PC-3 (cell line): ENCODE measurements around the gene BCAS3. TPM values are rescaled to one million over a fixed set of nuclear protein-coding genes. Genes with fewer than 3 reads are reported as not detected.

Experiments
- ATAC-seq: fragments of 200-7000 bp; cut with Tn5 transposase; 2 replicates; pipeline ENCODE4 v1.9.1; 2020; ENCODE audit warnings: mild to moderate bottlenecking, moderate library complexity
- BruUV-seq: library from RNA; stranded (reverse); fragments of 400-500 nt; replicated peaks from 2 replicates; lab custom pipeline; 2021; lab: Mats Ljungman, UMichigan
- CTCF ChIA-PET: fragments of 300-600 bp; sonication (Branson Sonifier 250); formaldehyde crosslinking; loops from one replicate; lab custom pipeline; 2022; ENCODE audit warnings: antibody characterized with exemption; lab: Charles Lee
- POLR2A ChIA-PET: fragments of 300-600 bp; sonication (Branson Sonifier 250); formaldehyde crosslinking; loops from one replicate; lab custom pipeline; 2022; ENCODE audit warnings: antibody characterized with exemption; ENCODE audit not compliant: unreplicated experiment; lab: Charles Lee
- DNase-seq: peaks from one replicate; pipeline ENCODE4 v3.0.0-alpha.2; 2015
- H2AFZ ChIP-seq: fragments of 300-600 bp; sonication (generic); 2 replicates; pipeline ENCODE4 v1.6.0; 2016; ENCODE audit warnings: antibody characterized with exemption, low read length
- H3F3A ChIP-seq: fragments of 300-600 bp; sonication (generic); one replicate; pipeline ENCODE4 v1.6.0; 2017; ENCODE audit warnings: antibody characterized with exemption, low read length, control low read depth, mild to moderate bottlenecking; ENCODE audit not compliant: unreplicated experiment
- H3K27ac ChIP-seq: fragments of 300-600 bp; sonication (generic); 2 replicates; pipeline ENCODE4 v1.5.1; 2016; ENCODE audit warnings: mild to moderate bottlenecking, low read length
- H3K27me3 ChIP-seq: fragments of 300-600 bp; sonication (generic); 2 replicates; pipeline ENCODE4 v1.6.1; 2016; ENCODE audit warnings: low read length, mixed read lengths
- H3K36me3 ChIP-seq: fragments of 300-600 bp; sonication (generic); 2 replicates; pipeline ENCODE4 v1.6.1; 2016; ENCODE audit warnings: low read depth, mixed run types, low read length, mixed read lengths
- H3K4me1 ChIP-seq: fragments of 300-600 bp; sonication (generic); 2 replicates; pipeline ENCODE4 v1.5.1; 2016; ENCODE audit warnings: low read length; ENCODE audit not compliant: insufficient read depth
- H3K4me2 ChIP-seq: fragments of 300-600 bp; sonication (generic); 2 replicates; pipeline ENCODE4 v1.6.0; 2016; ENCODE audit warnings: low read length
- H3K4me3 ChIP-seq: fragments of 300-600 bp; sonication (generic); 2 replicates; pipeline ENCODE4 v1.5.1; 2016; ENCODE audit warnings: mild to moderate bottlenecking, low read length, mixed read lengths
- H3K79me2 ChIP-seq: fragments of 300-600 bp; sonication (generic); 2 replicates; pipeline ENCODE4 v1.6.1; 2017; ENCODE audit warnings: low read length, mixed read lengths
- H3K9ac ChIP-seq: fragments of 300-600 bp; sonication (generic); 2 replicates; pipeline ENCODE4 v1.6.0; 2016; ENCODE audit warnings: mild to moderate bottlenecking, low read length
- H3K9me2 ChIP-seq: fragments of 300-600 bp; sonication (generic); replicated peaks from 2 replicates; pipeline ENCODE4 v1.6.1; 2016; ENCODE audit warnings: mixed run types, low read length, mixed read lengths
- H3K9me3 ChIP-seq: fragments of 300-600 bp; sonication (generic); 2 replicates; pipeline ENCODE4 v1.6.1; 2016; ENCODE audit warnings: low read length, mixed read lengths
- H4K20me1 ChIP-seq: fragments of 300-600 bp; sonication (generic); 2 replicates; pipeline ENCODE4 v1.6.1; 2016; ENCODE audit warnings: low read length, mixed read lengths
- EZH2 ChIP-seq: fragments of 300-600 bp; sonication (generic); IDR thresholded peaks from one replicate; pipeline ENCODE4 v1.6.1; 2017; ENCODE audit warnings: antibody characterized with exemption, mild to moderate bottlenecking, low read length; ENCODE audit not compliant: unreplicated experiment
- EZH2phosphoT487 ChIP-seq: fragments of 300-600 bp; sonication (generic); IDR thresholded peaks from 2 replicates; pipeline ENCODE4 v1.6.1; 2018; ENCODE audit warnings: mild to moderate bottlenecking, antibody characterized with exemption, low read length, borderline replicate concordance
- intact Hi-C: fragments of 100-400 bp; cut with micrococcal nuclease; formaldehyde crosslinking; loops from 2 replicates; pipeline ENCODE4 v1.9.0; 2023
- total RNA-seq: library from RNA; depleted of rRNA; stranded (reverse); fragments of >200 nt; gene quantifications from 2 replicates; pipeline ENCODE4 v1.2.3, GENCODE V29; 2014
- TF ChIP-seq, protein P1 (sequence below): fragments of 300-600 bp; sonication (generic); conservative IDR thresholded peaks from 2 replicates; pipeline ENCODE4 v1.5.1; 2017; ENCODE audit warnings: antibody characterized with exemption, low read depth, mild to moderate bottlenecking, low read length

BCAS3 gene
- total RNA-seq, 1 experiment from 2014 or later = 25.9 TPM

DNA sequence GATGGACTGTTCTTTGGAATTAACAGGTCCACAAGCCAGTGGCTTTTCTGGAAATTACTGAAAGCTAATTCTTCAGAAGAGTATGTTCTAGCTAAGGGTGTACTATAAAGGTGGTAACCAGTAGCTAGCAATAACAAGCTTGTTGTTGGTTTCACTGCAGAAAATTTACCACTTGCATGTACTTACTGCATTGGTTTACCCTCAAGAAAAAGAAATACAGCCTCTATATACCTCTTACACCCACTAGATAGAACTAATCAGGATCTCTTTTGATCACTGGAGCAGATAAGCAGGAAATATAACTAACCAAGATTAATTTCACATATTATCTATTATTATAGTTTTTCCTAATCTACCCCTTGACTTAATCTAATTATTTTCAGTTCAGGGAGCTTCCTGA, 537.1 kb downstream of the BCAS3 start:
- ATAC-seq = no peak
- ChIA-PET POLR2A (no interaction called here), CTCF (no interaction called here)
- Histone ChIP-seq H3K4me3 (no peak overlapping the region), H3K27ac (no peak overlapping the region), H3F3A (no peaks in the 10 kb centered on the region), H3K4me2 (no peak overlapping the region), H3K9ac (no peak overlapping the region), H3K4me1 (peaks cover 13% of the 10 kb centered on the region), H3K9me3 (no peaks in the 10 kb centered on the region), H4K20me1 (no peaks in the 10 kb centered on the region), H3K27me3 (no peaks in the 10 kb centered on the region), H2AFZ (no peak overlapping the region), H3K9me2 (no peaks in the 10 kb centered on the region), H3K36me3 (no peaks in the 10 kb centered on the region), H3K79me2 (no peaks in the 10 kb centered on the region)
- no peak for DNase-seq
- intact Hi-C loops = no loop called here
- no peak for TF ChIP-seq EZH2
- no peak for TF ChIP-seq EZH2phosphoT487
- TF ChIP-seq, protein P1, sequence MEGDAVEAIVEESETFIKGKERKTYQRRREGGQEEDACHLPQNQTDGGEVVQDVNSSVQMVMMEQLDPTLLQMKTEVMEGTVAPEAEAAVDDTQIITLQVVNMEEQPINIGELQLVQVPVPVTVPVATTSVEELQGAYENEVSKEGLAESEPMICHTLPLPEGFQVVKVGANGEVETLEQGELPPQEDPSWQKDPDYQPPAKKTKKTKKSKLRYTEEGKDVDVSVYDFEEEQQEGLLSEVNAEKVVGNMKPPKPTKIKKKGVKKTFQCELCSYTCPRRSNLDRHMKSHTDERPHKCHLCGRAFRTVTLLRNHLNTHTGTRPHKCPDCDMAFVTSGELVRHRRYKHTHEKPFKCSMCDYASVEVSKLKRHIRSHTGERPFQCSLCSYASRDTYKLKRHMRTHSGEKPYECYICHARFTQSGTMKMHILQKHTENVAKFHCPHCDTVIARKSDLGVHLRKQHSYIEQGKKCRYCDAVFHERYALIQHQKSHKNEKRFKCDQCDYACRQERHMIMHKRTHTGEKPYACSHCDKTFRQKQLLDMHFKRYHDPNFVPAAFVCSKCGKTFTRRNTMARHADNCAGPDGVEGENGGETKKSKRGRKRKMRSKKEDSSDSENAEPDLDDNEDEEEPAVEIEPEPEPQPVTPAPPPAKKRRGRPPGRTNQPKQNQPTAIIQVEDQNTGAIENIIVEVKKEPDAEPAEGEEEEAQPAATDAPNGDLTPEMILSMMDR = no peak
- no TSS peak for BruUV-seq

DNA sequence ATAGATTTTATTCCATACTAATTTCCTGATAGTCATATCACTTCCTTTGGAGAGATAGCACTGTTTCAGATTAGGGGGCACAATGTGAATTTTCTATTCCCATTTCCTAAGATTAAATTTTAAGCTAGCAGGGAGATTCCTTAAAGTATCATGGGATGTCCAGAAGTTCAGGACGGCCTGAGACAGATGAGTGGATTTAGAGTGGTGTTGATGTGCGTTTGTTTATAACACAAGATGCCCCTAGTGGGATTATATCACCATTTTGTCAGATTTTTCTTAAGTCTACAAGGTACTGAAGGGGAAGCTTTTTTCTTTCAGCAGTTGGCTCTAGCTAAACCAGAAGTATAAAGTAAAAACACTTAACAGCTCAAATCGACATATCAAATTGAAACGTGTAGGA, 538.4 kb downstream of the BCAS3 start:
- ATAC-seq (no peak), DNase-seq (no peak)
- Histone ChIP-seq H3K4me1 (peaks cover 13% of the 10 kb centered on the region), H3K9me2 (no peaks in the 10 kb centered on the region), H3F3A (no peaks in the 10 kb centered on the region), H3K27me3 (no peaks in the 10 kb centered on the region), H3K9me3 (no peaks in the 10 kb centered on the region), H3K4me3 (no peak overlapping the region), H3K79me2 (no peaks in the 10 kb centered on the region), H3K36me3 (no peaks in the 10 kb centered on the region), H2AFZ (no peak overlapping the region), H3K9ac (no peak overlapping the region), H4K20me1 (no peaks in the 10 kb centered on the region), H3K4me2 (no peak overlapping the region), H3K27ac (no peak overlapping the region)
- no peak for TF ChIP-seq EZH2
- TF ChIP-seq, protein P1 = no peak
- no peak for TF ChIP-seq EZH2phosphoT487
- ChIA-PET CTCF (no interaction called here), POLR2A (interaction anchor here (0.6 kb wide), 1 partner anchor 27 kb away, joined by 4 read pairs; no protein-coding TSS in a partner anchor)
- intact Hi-C loops = no loop called here
- no TSS peak for BruUV-seq

DNA sequence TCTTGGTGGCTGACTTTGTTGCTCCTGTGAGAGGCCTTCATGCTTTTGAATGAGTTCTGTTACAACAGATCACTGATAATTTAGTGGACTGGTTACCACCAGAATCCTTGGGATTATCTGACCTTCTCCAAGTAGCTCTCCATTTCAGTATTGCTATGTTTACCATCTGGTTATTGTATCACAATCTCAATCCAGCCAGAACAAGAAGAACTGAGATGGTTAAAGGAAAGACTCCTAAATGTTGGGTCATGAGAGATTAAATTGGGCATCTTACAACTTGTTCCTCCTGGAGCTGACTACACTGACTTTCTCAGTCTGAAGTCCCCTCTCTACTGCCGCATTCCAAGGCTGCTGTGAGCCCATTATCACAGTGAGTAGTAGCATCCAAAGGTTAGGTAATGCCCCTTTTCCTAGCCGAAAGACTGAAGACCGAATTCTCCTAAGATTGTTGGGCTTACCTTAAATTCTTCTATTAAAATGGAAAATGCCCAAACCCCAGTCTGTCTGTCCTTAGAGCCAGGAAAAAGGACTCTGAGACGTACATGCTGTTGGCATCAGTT, 540.3 kb downstream of the BCAS3 start:
- no peak overlapping the region for H3K9ac ChIP-seq
- intact Hi-C loops = no loop called here
- POLR2A ChIA-PET = no interaction called here

More for the DNA sequence above, 540.3 kb downstream of the BCAS3 start:
- Histone ChIP-seq H3K27ac (no peak overlapping the region), H3K36me3 (no peaks in the 10 kb centered on the region), H3K4me2 (no peak overlapping the region), H3K9me3 (no peaks in the 10 kb centered on the region), H3K4me3 (no peak overlapping the region), H3K79me2 (no peaks in the 10 kb centered on the region), H4K20me1 (no peaks in the 10 kb centered on the region), H3K9me2 (no peaks in the 10 kb centered on the region), H3F3A (no peaks in the 10 kb centered on the region), H2AFZ (no peak overlapping the region), H3K27me3 (no peaks in the 10 kb centered on the region), H3K4me1 (peaks cover 13% of the 10 kb centered on the region)
- ATAC-seq (no peak), DNase-seq (no peak)
- no TSS peak for BruUV-seq
- CTCF ChIA-PET = interaction anchor here (0.6 kb wide), 1 partner anchor 142 kb away, joined by 4 read pairs; no protein-coding TSS in a partner anchor
- no peak for TF ChIP-seq EZH2phosphoT487
- TF ChIP-seq EZH2 = no peak
- TF ChIP-seq, protein P1 = no peak
